Heart left ventricle (tissue), 11 donors: ENCODE measurements around the gene CAT. TPM values are rescaled to one million over a fixed set of nuclear protein-coding genes. Genes with fewer than 3 reads are reported as not detected.

Source experiments
- polyA plus RNA-seq, 2 donors: library from polyadenylated mRNA; stranded (reverse); fragments of 200-250 nt; gene quantifications; one replicate each; pipeline ENCODE4 v1.2.3, GENCODE V29; 2013
- total RNA-seq, 9 donors: library from RNA; depleted of rRNA in 2 of 9; stranded (reverse); fragments of >200 nt in 2 of 9; fragmentation: NEBNext Ultra II Directional in 3 of 9; extraction: Animal tissue kit (Norgen Biotek cat#: 25700) in 3 of 9; gene quantifications; one replicate each; pipeline versions ENCODE4 v1.1.0 to v1.2.4, GENCODE V29; 2016 to 2023
- donor health status: ischemic (EF 13 %, LVEDD 7.1; RV severe dilation, severe dysfunction).
- donor health status: healthy with polysubstance abuse.
- donor health status: DM: no; HTN: yes; CAD: no.
- donor health status: DM: no; HTN: no; CAD: no.
- donor health status: ischemic (EF 25% LVEDD 5.7; RV mildly dilated, moderate dysfunction).
- donor health status: healthy.
- donor health status: DM: yes; HTN: yes; CAD: no.
- donor health status: PGD.
- donor health status: nonischemic (EF 23%, LVEDD 6.1; RV moderate dilation, normal function).

CAT gene
- total and polyA plus RNA-seq, 11 donors, result 49.9 to 183 (median 88.6) TPM

Other genes with a start within 250 kb of the CAT start
- 10 to 100 TPM in 6 of 9 donors, 1 to 10 TPM in 3; 9.0 to 26.3 (median 12.5) TPM for gene ABTB2, start 80.9 kb upstream of the CAT start, total RNA-seq
- gene ABTB2, start 80.9 kb upstream of the CAT start, polyA plus RNA-seq, result 10 to 100 TPM in 1 of 2 donors, 1 to 10 TPM in 1; 3.3 to 27.1 TPM
- not detected for gene ELF5, start 74.9 kb downstream of the CAT start, total RNA-seq
- gene ELF5, start 74.9 kb downstream of the CAT start, polyA plus RNA-seq, result not detected
- gene EHF, start 182.2 kb downstream of the CAT start, total RNA-seq, result 1 to 10 TPM in 2 of 9 donors, under 1 TPM in 7; 0.19 to 1.9 (median 0.71) TPM
- gene EHF, start 182.2 kb downstream of the CAT start, polyA plus RNA-seq, result under 1 TPM; 0.26 to 0.50 TPM